ENCODE results near the gene NTN5.

GRCh38 chr19:48722196-48722708 lies 49.4 kb upstream of the NTN5 start:
- TF ChIP-seq GATA2 (IDR thresholded peaks at IDR 0.05; ENCODE audit: low read depth, low read length), result no peak
- TF ChIP-seq GATA3 (IDR thresholded peaks at IDR 0.05; ENCODE audit: low read depth, low read length), result no peak
